H1 (cell line): ENCODE measurements around the gene ZNF423. TPM values are rescaled to one million over a fixed set of nuclear protein-coding genes. Genes with fewer than 3 reads are reported as not detected.

Experiments used
- ASH2L ChIP-seq: fragments of 200-600, 300-600 bp; sonication (generic); IDR thresholded peaks from one replicate; pipeline ENCODE4 v1.7.1; 2017; ENCODE audit warnings: low read length
- CBX5 ChIP-seq: fragments of 300-800, 300-1000 bp; sonication (generic); IDR thresholded peaks from 2 replicates; pipeline ENCODE4 v1.7.1; 2016; ENCODE audit warnings: antibody characterized with exemption, low read length, low read depth
- CHD2 ChIP-seq: IDR thresholded peaks from 2 replicates; pipeline ENCODE4 v1.6.1; 2012; ENCODE audit warnings: low read length, improper control_type of control experiment
- CREB1 ChIP-seq: IDR thresholded peaks from 2 replicates; pipeline ENCODE4 v1.6.1; 2012; ENCODE audit warnings: inconsistent platforms
- CTBP2 ChIP-seq: IDR thresholded peaks from 2 replicates; pipeline ENCODE4 v1.7.0; 2011; ENCODE audit warnings: borderline replicate concordance, mild to moderate bottlenecking, moderate library complexity, mixed read lengths, low read length; ENCODE audit not compliant: insufficient read depth, insufficient read length
- EZH2 ChIP-seq: fragments of 200-600 bp; sonication (generic); IDR thresholded peaks from 2 replicates; pipeline ENCODE4 v1.7.1; 2012; ENCODE audit warnings: low read depth, mild to moderate bottlenecking, moderate library complexity, low read length, inconsistent platforms; ENCODE audit not compliant: severe bottlenecking
- GABPA ChIP-seq: IDR thresholded peaks from 2 replicates; pipeline ENCODE4 v1.6.1; 2011; ENCODE audit warnings: mild to moderate bottlenecking, low read length, moderate library complexity, borderline replicate concordance; ENCODE audit not compliant: insufficient read depth
- HDAC6 ChIP-seq: IDR thresholded peaks from one replicate; pipeline ENCODE4 v1.7.1; 2012; ENCODE audit warnings: low read depth, mild to moderate bottlenecking, inconsistent platforms, low read length, moderate library complexity
- KDM4A ChIP-seq: IDR thresholded peaks from one replicate; pipeline ENCODE4 v1.7.1; 2012; ENCODE audit warnings: low read depth, mild to moderate bottlenecking, moderate library complexity, low read length, inconsistent platforms; ENCODE audit not compliant: severe bottlenecking
- RAD21 ChIP-seq, 2 experiments: IDR thresholded peaks in 1 of 2; conservative IDR thresholded peaks in 1 of 2; 2 replicates each; pipeline ENCODE4 v1.6.1; 2011; ENCODE audit warnings: low read depth in 2 of 2, low read length in 2 of 2, improper control_type of control experiment in 1 of 2, inconsistent platforms in 1 of 2, mild to moderate bottlenecking in 1 of 2, moderate library complexity in 1 of 2
- RBBP5 ChIP-seq: IDR thresholded peaks from 2 replicates; pipeline ENCODE4 v1.7.1; 2012; ENCODE audit warnings: low read depth, mild to moderate bottlenecking, inconsistent platforms, low read length, moderate library complexity, borderline replicate concordance
- SIN3A ChIP-seq, 2 experiments: IDR thresholded peaks in 1 of 2; conservative IDR thresholded peaks in 1 of 2; 2 replicates each; pipeline ENCODE4 v1.6.1; 2011 to 2012; ENCODE audit warnings: low read length in 2 of 2, improper control_type of control experiment in 1 of 2, low read depth in 1 of 2, mild to moderate bottlenecking in 1 of 2
- TAF1 ChIP-seq: IDR thresholded peaks from 2 replicates; pipeline ENCODE4 v1.6.1; 2011; ENCODE audit warnings: mild to moderate bottlenecking, low read depth, low read length
- TCF12 ChIP-seq: IDR thresholded peaks from 2 replicates; pipeline ENCODE4 v1.6.1; 2011; ENCODE audit warnings: low read depth, mild to moderate bottlenecking, low read length
- polyA plus RNA-seq, 7 experiments: library from polyadenylated mRNA; depleted of rRNA in 3 of 7; stranded (reverse) in 5 of 7; unstranded in 2 of 7; fragments of >200 nt in 5 of 7; fragments of 200-250 nt in 2 of 7; gene quantifications; 1 replicate in 5 of 7; 2 replicates in 1 of 7; 4 replicates in 1 of 7; pipeline versions ENCODE4 v1.2.1 to v1.2.3, GENCODE V29; 2011 to 2013; ENCODE audit warnings: missing spikeins in 2 of 7, mixed read lengths in 2 of 7
- total RNA-seq: library from RNA; stranded (reverse); fragmentation: NEBNext Ultra II Directional; extraction: Animal tissue kit (Norgen Biotek cat#: 25700); gene quantifications from 2 replicates; pipeline ENCODE4 v1.2.1, GENCODE V29; 2021
- TF ChIP-seq, protein P1 (sequence below), 3 experiments: IDR thresholded peaks; 1 replicate in 2 of 3; 2 replicates in 1 of 3; pipeline versions ENCODE4 v1.5.1 to v1.6.1; 2011; ENCODE audit warnings: low read length in 3 of 3, mild to moderate bottlenecking in 3 of 3, inconsistent platforms in 2 of 3, low read depth in 1 of 3, moderate library complexity in 1 of 3; ENCODE audit not compliant: insufficient read depth in 1 of 3; ENCODE audit errors: control extremely low read depth in 1 of 3
- TF ChIP-seq, protein P2 (sequence below): IDR thresholded peaks from 2 replicates; pipeline ENCODE4 v1.6.1; 2012; ENCODE audit warnings: inconsistent platforms

The ZNF423 gene
- total and polyA plus RNA-seq, 2 of the 8 experiments (the other 6 are each of a cell fraction or from before 2014, with no cell fraction given), result 38.2 to 52.3 TPM

GRCh38 chr16:49858200-49859124, 2.5 kb upstream of the ZNF423 start (continued):
- TF ChIP-seq, protein P1, sequence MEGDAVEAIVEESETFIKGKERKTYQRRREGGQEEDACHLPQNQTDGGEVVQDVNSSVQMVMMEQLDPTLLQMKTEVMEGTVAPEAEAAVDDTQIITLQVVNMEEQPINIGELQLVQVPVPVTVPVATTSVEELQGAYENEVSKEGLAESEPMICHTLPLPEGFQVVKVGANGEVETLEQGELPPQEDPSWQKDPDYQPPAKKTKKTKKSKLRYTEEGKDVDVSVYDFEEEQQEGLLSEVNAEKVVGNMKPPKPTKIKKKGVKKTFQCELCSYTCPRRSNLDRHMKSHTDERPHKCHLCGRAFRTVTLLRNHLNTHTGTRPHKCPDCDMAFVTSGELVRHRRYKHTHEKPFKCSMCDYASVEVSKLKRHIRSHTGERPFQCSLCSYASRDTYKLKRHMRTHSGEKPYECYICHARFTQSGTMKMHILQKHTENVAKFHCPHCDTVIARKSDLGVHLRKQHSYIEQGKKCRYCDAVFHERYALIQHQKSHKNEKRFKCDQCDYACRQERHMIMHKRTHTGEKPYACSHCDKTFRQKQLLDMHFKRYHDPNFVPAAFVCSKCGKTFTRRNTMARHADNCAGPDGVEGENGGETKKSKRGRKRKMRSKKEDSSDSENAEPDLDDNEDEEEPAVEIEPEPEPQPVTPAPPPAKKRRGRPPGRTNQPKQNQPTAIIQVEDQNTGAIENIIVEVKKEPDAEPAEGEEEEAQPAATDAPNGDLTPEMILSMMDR (IDR thresholded peaks at IDR 0.05; ENCODE audit: control extremely low read depth in 1 of 3, insufficient read depth in 1 of 3, low read depth in 1 of 3, low read length in 3 of 3), result no peak
- TF ChIP-seq RBBP5 (peak; percentile 23; the same call in 1 of the 2 replicates), RAD21 (IDR thresholded peaks at IDR 0.05 in 1 of 2, conservative IDR thresholded peaks at IDR 0.05 in 1 of 2; ENCODE audit: low read depth in 2 of 2, low read length in 2 of 2) (no peak), SIN3A (conservative IDR thresholded peaks at IDR 0.05 in 1 of 2, IDR thresholded peaks at IDR 0.05 in 1 of 2; ENCODE audit: low read depth in 1 of 2, low read length in 2 of 2) (0 out of 4 replicates have a peak, but pooled peaks of 1 of the 2 experiments have one; percentile 15), CBX5 (no peak), HDAC6 (no peak), TCF12 (no peak), CTBP2 (peak; percentile 26), TAF1 (no peak), CREB1 (peak; percentile 69), EZH2 (peak; percentile 50), ASH2L (peak; percentile 58), CHD2 (no peak), GABPA (no peak), KDM4A (peak; percentile 82)
- TF ChIP-seq, protein P2, sequence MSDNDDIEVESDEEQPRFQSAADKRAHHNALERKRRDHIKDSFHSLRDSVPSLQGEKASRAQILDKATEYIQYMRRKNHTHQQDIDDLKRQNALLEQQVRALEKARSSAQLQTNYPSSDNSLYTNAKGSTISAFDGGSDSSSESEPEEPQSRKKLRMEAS, result no peak
